ENCODE data around the gene TANGO6. TPM values are rescaled to one million over a fixed set of nuclear protein-coding genes. Genes with fewer than 3 reads are reported as not detected.

The TANGO6 gene
- total and polyA plus RNA-seq, 2 of the 8 experiments (the other 6 are each of a cell fraction or from before 2014, with no cell fraction given): 5.0 to 19.5 TPM

DNA sequence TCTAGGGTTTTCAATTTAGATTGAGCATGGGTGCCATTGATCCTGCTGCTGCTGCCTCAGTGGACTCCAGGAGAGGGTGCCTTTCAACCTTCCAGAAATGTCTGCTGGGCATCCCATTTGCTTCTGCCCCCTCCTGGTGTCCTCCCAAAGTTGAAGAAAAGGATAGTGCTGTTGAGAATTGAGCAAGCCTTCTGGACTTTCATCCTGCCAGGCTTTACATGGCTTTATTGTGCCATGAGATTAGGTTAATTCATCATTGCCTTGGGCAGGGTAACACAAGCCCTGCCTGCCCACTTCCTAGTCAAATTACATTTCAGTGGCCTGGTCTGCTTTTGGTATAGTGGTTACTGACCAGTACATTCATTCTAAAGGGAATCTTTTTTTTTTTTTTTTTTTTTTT lies 17.9 kb upstream of the TANGO6 start:
- Histone ChIP-seq H2BK20ac (ENCODE audit: low read length) (no peak overlapping the region), H4K20me1 (replicated peaks in 1 of 2; ENCODE audit: control insufficient read depth in 1 of 2, insufficient read depth in 2 of 2, low read length in 2 of 2) (no peaks in the 10 kb centered on the region), H2BK120ac (replicated peaks; ENCODE audit: low read depth, low read length) (no peak overlapping the region), H3K4me3 (ENCODE audit: extremely low read depth in 1 of 4, insufficient read depth in 2 of 4, low read depth in 3 of 4, low read length in 4 of 4) (no peak overlapping the region), H4K5ac (ENCODE audit: insufficient read length, low read depth, low read length) (no peak overlapping the region), H4K8ac (ENCODE audit: extremely low read depth, insufficient read depth, low read length) (no peak overlapping the region), H3K4me2 (ENCODE audit: insufficient read depth in 1 of 2, low read depth in 2 of 2, low read length in 2 of 2) (no peak overlapping the region), H3K27ac (ENCODE audit: low read depth, low read length) (no peak overlapping the region), H3K79me1 (ENCODE audit: low read depth, low read length) (no peaks in the 10 kb centered on the region), H3K9me3 (ENCODE audit: insufficient read depth in 2 of 2, low read depth in 1 of 2, low read length in 1 of 2) (no peaks in the 10 kb centered on the region), H3K14ac (ENCODE audit: insufficient read length) (no peak overlapping the region), H3K23me2 (ENCODE audit: low read depth, low read length) (no peaks in the 10 kb centered on the region), H3K4ac (replicated peaks; ENCODE audit: insufficient read length, low read depth, low read length) (no peak overlapping the region), H2BK12ac (ENCODE audit: low read depth, low read length) (no peak overlapping the region), H3K18ac (ENCODE audit: extremely low read depth, low read length) (no peak overlapping the region), H2AK5ac (ENCODE audit: low read depth, low read length) (no peak overlapping the region), H2BK15ac (ENCODE audit: low read length) (no peak overlapping the region), H3K27me3 (replicated peaks in 1 of 4; ENCODE audit: control insufficient read depth in 3 of 4, extremely low read depth in 1 of 4, insufficient read depth in 3 of 4, low read length in 3 of 4) (no peaks in the 10 kb centered on the region), H4K91ac (replicated peaks; ENCODE audit: insufficient read length, low read length) (no peak overlapping the region), H2AFZ (ENCODE audit: low read length) (no peak overlapping the region), H3K4me1 (replicated peaks in 1 of 4; ENCODE audit: control insufficient read depth in 3 of 4, insufficient read depth in 4 of 4, low read length in 3 of 4) (no peaks in the 10 kb centered on the region), H3K9ac (replicated peaks in 1 of 4; ENCODE audit: extremely low read depth in 1 of 4, low read depth in 3 of 4, low read length in 3 of 4) (no peak overlapping the region), H3K23ac (ENCODE audit: insufficient read length) (no peak overlapping the region), H3K56ac (replicated peaks; ENCODE audit: insufficient read length, low read depth, low read length) (no peak overlapping the region), H2BK5ac (ENCODE audit: low read depth, low read length) (no peak overlapping the region), H3K79me2 (ENCODE audit: control insufficient read depth in 1 of 2, insufficient read depth in 2 of 2, low read length in 2 of 2) (no peaks in the 10 kb centered on the region), H3K36me3 (ENCODE audit: control insufficient read depth in 2 of 4, insufficient read depth in 4 of 4, low read length in 3 of 4) (peaks cover 25 to 90% (median 70%) of the 10 kb centered on the region in 4 experiments)
- no peak for FAIRE-seq
- TF ChIP-seq RFX5 (IDR thresholded peaks at IDR 0.05; ENCODE audit: borderline replicate concordance, low read depth, low read length): no peak
- TF ChIP-seq CTCF (IDR thresholded peaks at IDR 0.05; ENCODE audit: control extremely low read depth in 1 of 3, insufficient read depth in 1 of 3, low read depth in 1 of 3, low read length in 3 of 3): 0 out of 4 replicates have a peak, but pooled peaks of 1 of the 3 experiments have one; percentile 16
- no peak for DNase-seq (ENCODE audit: low read depth in 1 of 2, low spot score in 2 of 2)
- ChIA-PET CTCF (ENCODE audit: partially characterized antibody) (interaction anchor here (1.6 kb wide), 1 partner anchor 22 kb away, joined by 4 read pairs; no protein-coding TSS in a partner anchor), POLR2A (ENCODE audit: partially characterized antibody) (no interaction called here)
